H1 (cell line): Measurements from ENCODE around the gene PRSS50. TPM values are rescaled to one million over a fixed set of nuclear protein-coding genes. Genes with fewer than 3 reads are reported as not detected.
A peak's percentile ranks its signal among the peaks of the same experiment; 100 is the strongest.

Source experiments
- CTCF ChIA-PET: fragments of 300-600 bp; sonication (Branson Sonifier 250); formaldehyde crosslinking; loops from one replicate; lab custom pipeline; 2021; ENCODE audit not compliant: partially characterized antibody; lab: Charles Lee
- POLR2A ChIA-PET: fragments of 300-600 bp; sonication (Branson Sonifier 250); formaldehyde crosslinking; loops from one replicate; lab custom pipeline; 2021; ENCODE audit warnings: inconsistent platforms; ENCODE audit not compliant: partially characterized antibody; lab: Charles Lee
- DNase-seq, 2 experiments: peaks; one replicate each; pipeline versions ENCODE4 v3.0.0 to v3.0.0-alpha.2; 2010 to 2022; ENCODE audit warnings: low spot score in 2 of 2, low read depth in 1 of 2, mixed read lengths in 1 of 2
- FAIRE-seq: peaks from 2 replicates; lab custom pipeline; 2011; peaks lifted over from hg19 to GRCh38; lab: Jason Lieb, UNC
- H2AFZ ChIP-seq: 2 replicates; pipeline ENCODE4 v1.8.1; 2012; ENCODE audit warnings: low read length, inconsistent platforms
- H2AK5ac ChIP-seq: 2 replicates; pipeline ENCODE4 v1.6.1; 2013; ENCODE audit warnings: low read depth, low read length
- H2BK120ac ChIP-seq: replicated peaks from 2 replicates; pipeline ENCODE3; 2013; ENCODE audit warnings: low read depth, low read length, inconsistent platforms
- H2BK12ac ChIP-seq: 2 replicates; pipeline ENCODE4 v1.6.1; 2013; ENCODE audit warnings: low read depth, low read length
- H2BK15ac ChIP-seq: 2 replicates; pipeline ENCODE4 v1.6.1; 2013; ENCODE audit warnings: low read length
- H2BK20ac ChIP-seq: 2 replicates; pipeline ENCODE4 v1.6.1; 2013; ENCODE audit warnings: low read length
- H2BK5ac ChIP-seq: 2 replicates; pipeline ENCODE4 v1.6.1; 2013; ENCODE audit warnings: low read depth, low read length
- H3K14ac ChIP-seq: 2 replicates; pipeline ENCODE4 v1.6.1; 2013; ENCODE audit warnings: inconsistent platforms; ENCODE audit not compliant: insufficient read length
- H3K18ac ChIP-seq: 2 replicates; pipeline ENCODE4 v1.6.1; 2013; ENCODE audit warnings: low read length; ENCODE audit errors: extremely low read depth
- H3K23ac ChIP-seq: 2 replicates; pipeline ENCODE4 v1.6.1; 2013; ENCODE audit warnings: inconsistent platforms; ENCODE audit not compliant: insufficient read length
- H3K23me2 ChIP-seq: 2 replicates; pipeline ENCODE4 v1.6.1; 2013; ENCODE audit warnings: low read depth, low read length
- H3K27ac ChIP-seq: 2 replicates; pipeline ENCODE4 v1.6.1; 2011; ENCODE audit warnings: low read depth, low read length, inconsistent platforms
- H3K27me3 ChIP-seq, 4 experiments: replicated peaks in 1 of 4; 1 replicate in 1 of 4; 2 replicates in 3 of 4; pipeline versions ENCODE4 v1.6.1 to v1.8.1; 2011 to 2013; ENCODE audit warnings: low read length in 3 of 4, mild to moderate bottlenecking in 3 of 4, inconsistent platforms in 2 of 4, mixed read lengths in 2 of 4, moderate library complexity in 1 of 4; ENCODE audit not compliant: control insufficient read depth in 3 of 4, insufficient read depth in 3 of 4; ENCODE audit errors: extremely low read depth in 1 of 4
- H3K36me3 ChIP-seq, 4 experiments: 2 replicates each; pipeline versions ENCODE4 v1.6.1 to v1.8.1; 2011 to 2013; ENCODE audit warnings: mild to moderate bottlenecking in 4 of 4, low read length in 3 of 4, moderate library complexity in 2 of 4, control low read depth in 1 of 4, inconsistent platforms in 1 of 4; ENCODE audit not compliant: insufficient read depth in 4 of 4, control insufficient read depth in 2 of 4
- H3K4ac ChIP-seq: replicated peaks from 2 replicates; pipeline ENCODE3; 2013; ENCODE audit warnings: low read length, low read depth, mixed read lengths, inconsistent platforms; ENCODE audit not compliant: insufficient read length
- H3K4me1 ChIP-seq, 4 experiments: replicated peaks in 1 of 4; 1 replicate in 1 of 4; 2 replicates in 3 of 4; pipeline versions ENCODE4 v1.6.1 to v1.8.1; 2011 to 2013; ENCODE audit warnings: low read length in 3 of 4, inconsistent platforms in 2 of 4, mixed read lengths in 1 of 4; ENCODE audit not compliant: insufficient read depth in 4 of 4, control insufficient read depth in 3 of 4
- H3K4me2 ChIP-seq, 2 experiments: 2 replicates each; pipeline versions ENCODE4 v1.6.1 to v1.8.1; 2011 to 2013; ENCODE audit warnings: low read depth in 2 of 2, low read length in 2 of 2, control low read depth in 1 of 2, inconsistent platforms in 1 of 2, mild to moderate bottlenecking in 1 of 2; ENCODE audit not compliant: insufficient read depth in 1 of 2
- H3K4me3 ChIP-seq, 4 experiments: fragments of 200-600, 300-600 bp in 1 of 4; sonication (generic), shearing (Covaris generic), sonication (Bioruptor Twin) in 1 of 4; 2 replicates each; pipeline versions ENCODE4 v1.5.1 to v1.8.1; 2011 to 2016; ENCODE audit warnings: low read length in 4 of 4, low read depth in 3 of 4, control low read depth in 2 of 4, inconsistent platforms in 2 of 4, mild to moderate bottlenecking in 2 of 4, mixed read lengths in 1 of 4, moderate library complexity in 1 of 4; ENCODE audit not compliant: insufficient read depth in 2 of 4; ENCODE audit errors: extremely low read depth in 1 of 4
- H3K56ac ChIP-seq: replicated peaks from 2 replicates; pipeline ENCODE3; 2013; ENCODE audit warnings: low read depth, mild to moderate bottlenecking, mixed read lengths, low read length, inconsistent platforms; ENCODE audit not compliant: insufficient read length
- H3K79me1 ChIP-seq: 2 replicates; pipeline ENCODE4 v1.6.1; 2013; ENCODE audit warnings: low read depth, low read length, control low read depth
- H3K79me2 ChIP-seq, 2 experiments: 2 replicates each; pipeline versions ENCODE4 v1.6.1 to v1.8.1; 2012 to 2013; ENCODE audit warnings: low read length in 2 of 2, mild to moderate bottlenecking in 2 of 2, inconsistent platforms in 1 of 2; ENCODE audit not compliant: insufficient read depth in 2 of 2, control insufficient read depth in 1 of 2
- H3K9ac ChIP-seq, 4 experiments: replicated peaks in 1 of 4; 1 replicate in 1 of 4; 2 replicates in 3 of 4; pipeline versions ENCODE4 v1.6.1 to v1.8.1; 2011 to 2013; ENCODE audit warnings: low read depth in 3 of 4, low read length in 3 of 4, control low read depth in 2 of 4, mild to moderate bottlenecking in 2 of 4, moderate library complexity in 2 of 4, inconsistent platforms in 1 of 4; ENCODE audit errors: extremely low read depth in 1 of 4
- H3K9me3 ChIP-seq, 2 experiments: 2 replicates each; pipeline versions ENCODE4 v1.6.1 to v1.8.1; 2012 to 2013; ENCODE audit warnings: mild to moderate bottlenecking in 2 of 2, moderate library complexity in 2 of 2, control low read depth in 1 of 2, inconsistent platforms in 1 of 2, low read depth in 1 of 2, low read length in 1 of 2, mixed read lengths in 1 of 2; ENCODE audit not compliant: insufficient read depth in 2 of 2
- H4K20me1 ChIP-seq, 2 experiments: replicated peaks in 1 of 2; 2 replicates each; pipeline versions ENCODE3 to v1.8.1; 2011 to 2013; ENCODE audit warnings: inconsistent platforms in 2 of 2, low read length in 2 of 2, mild to moderate bottlenecking in 1 of 2; ENCODE audit not compliant: insufficient read depth in 2 of 2, control insufficient read depth in 1 of 2
- H4K5ac ChIP-seq: 2 replicates; pipeline ENCODE4 v1.6.1; 2013; ENCODE audit warnings: low read length, low read depth, mixed read lengths, inconsistent platforms; ENCODE audit not compliant: insufficient read length
- H4K8ac ChIP-seq: 2 replicates; pipeline ENCODE4 v1.8.0; 2013; ENCODE audit warnings: mild to moderate bottlenecking, moderate library complexity, low read length, inconsistent platforms; ENCODE audit not compliant: insufficient read depth; ENCODE audit errors: extremely low read depth
- H4K91ac ChIP-seq: replicated peaks from 2 replicates; pipeline ENCODE3; 2013; ENCODE audit warnings: low read length, mixed read lengths, inconsistent platforms; ENCODE audit not compliant: insufficient read length
- ASH2L ChIP-seq: fragments of 200-600, 300-600 bp; sonication (generic); IDR thresholded peaks from one replicate; pipeline ENCODE4 v1.7.1; 2017; ENCODE audit warnings: low read length
- BCL11A ChIP-seq, 2 experiments: IDR thresholded peaks; one replicate each; pipeline ENCODE4 v1.6.1; 2011; ENCODE audit warnings: low read depth in 2 of 2, low read length in 2 of 2, mild to moderate bottlenecking in 2 of 2
- WGBS, 2 experiments: shearing (Covaris generic) in 1 of 2; methylation state at CpG; one replicate each; pipeline versions ENCODE4 v1.1.6 to v1.1.7; 2013 to 2015; ENCODE audit warnings: low lambda C conversion rate in 2 of 2, mixed read lengths in 2 of 2, inconsistent platforms in 1 of 2, low coverage in 1 of 2, missing lambda C conversion rate in 1 of 2; ENCODE audit not compliant: insufficient replicate concordance in 2 of 2, insufficient coverage in 1 of 2, insufficient read length in 1 of 2; ENCODE audit errors: extremely low coverage in 1 of 2, missing lambda C conversion rate in 1 of 2; 5-methylcytosine and 5-hydroxymethylcytosine counted together
- polyA plus RNA-seq, 7 experiments: library from polyadenylated mRNA; depleted of rRNA in 3 of 7; stranded (reverse) in 5 of 7; unstranded in 2 of 7; fragments of >200 nt in 5 of 7; fragments of 200-250 nt in 2 of 7; gene quantifications; 1 replicate in 5 of 7; 2 replicates in 1 of 7; 4 replicates in 1 of 7; pipeline versions ENCODE4 v1.2.1 to v1.2.3, GENCODE V29; 2011 to 2013; ENCODE audit warnings: missing spikeins in 2 of 7, mixed read lengths in 2 of 7
- total RNA-seq: library from RNA; stranded (reverse); fragmentation: NEBNext Ultra II Directional; extraction: Animal tissue kit (Norgen Biotek cat#: 25700); gene quantifications from 2 replicates; pipeline ENCODE4 v1.2.1, GENCODE V29; 2021

The PRSS50 gene
- total and polyA plus RNA-seq, 2 of the 8 experiments (the other 6 are each of a cell fraction or from before 2014, with no cell fraction given): 0.47 to 0.71 TPM

GRCh38 chr3:46719044-46719565 lies 1.4 kb upstream of the PRSS50 start:
- Histone ChIP-seq H3K14ac (no peak overlapping the region), H3K36me3 (no peaks in the 10 kb centered on the region; a peak in 1 of 8 replicates), H2AFZ (no peak overlapping the region), H2BK15ac (peak overlapping the region; percentile 18; the same call in 1 of the 2 replicates), H3K18ac (no peak overlapping the region), H3K4me3 (no peak overlapping the region), H2BK12ac (0 out of 2 replicates have a peak overlapping the region, but pooled peaks have one; percentile 28), H2BK5ac (no peak overlapping the region), H2AK5ac (0 out of 2 replicates have a peak overlapping the region, but pooled peaks have one; percentile 30), H3K79me2 (no peaks in the 10 kb centered on the region), H2BK20ac (no peak overlapping the region), H3K56ac (no peak overlapping the region), H3K27me3 (no peaks in the 10 kb centered on the region; a peak in 2 of 7 replicates), H4K20me1 (no peaks in the 10 kb centered on the region), H3K9ac (no peak overlapping the region), H3K27ac (no peak overlapping the region), H2BK120ac (no peak overlapping the region), H3K23ac (no peak overlapping the region), H3K23me2 (no peaks in the 10 kb centered on the region), H3K4ac (no peak overlapping the region), H3K4me2 (no peak overlapping the region), H3K4me1 (no peaks in the 10 kb centered on the region; a peak in 1 of 7 replicates), H4K8ac (no peak overlapping the region), H4K5ac (no peak overlapping the region), H4K91ac (no peak overlapping the region), H3K79me1 (no peaks in the 10 kb centered on the region), H3K9me3 (no peaks in the 10 kb centered on the region; a peak in 1 of 4 replicates)
- CTCF ChIA-PET: interaction anchor here (0.8 to 6.4 kb wide), 24 partner anchors 10 to 216 kb away, joined by 3 to 59 read pairs (median 4); no protein-coding TSS in a partner anchor
- POLR2A ChIA-PET: interaction anchor here (0.8 to 1.4 kb wide), 3 partner anchors 27 to 145 kb away, joined by 3 read pairs; no protein-coding TSS in a partner anchor
- WGBS, 2 experiments: 78% methylated on average over 2 of the region's 2 CpGs; no CpG with 5 or more reads in 1 of the 2 experiments
- peak in 1 of 2 experiments; percentile 36 for DNase-seq
- no peak for FAIRE-seq
- TF ChIP-seq BCL11A (IDR thresholded peaks at IDR 0.05; ENCODE audit: low read depth in 2 of 2, low read length in 2 of 2) (no peak), ASH2L (no peak)
